Left ventricle myocardium inferior (tissue), 1 donor: Measurements from ENCODE around the gene PRKG1. TPM values are rescaled to one million over a fixed set of nuclear protein-coding genes. Genes with fewer than 3 reads are reported as not detected.
A peak's percentile ranks its signal among the peaks of the same experiment; 100 is the strongest.

Experiments
- DNase-seq: peaks from one replicate; pipeline ENCODE4 v3.0.0-alpha.2; 2020
- H3K27ac ChIP-seq: fragments of 200-600 bp; replicated peaks from 2 replicates; pipeline ENCODE4 v1.8.0; 2021
- H3K27me3 ChIP-seq: fragments of 200-600 bp; 2 replicates; pipeline ENCODE4 v1.8.0; 2021; ENCODE audit warnings: low read depth
- H3K36me3 ChIP-seq: fragments of 200-600 bp; 2 replicates; pipeline ENCODE4 v1.8.0; 2021
- H3K4me1 ChIP-seq: fragments of 200-600 bp; 2 replicates; pipeline ENCODE4 v1.8.0; 2021
- H3K4me3 ChIP-seq: fragments of 200-600 bp; 2 replicates; pipeline ENCODE4 v1.8.0; 2021; ENCODE audit warnings: mild to moderate bottlenecking, moderate library complexity
- H3K9me3 ChIP-seq: fragments of 200-600 bp; replicated peaks from 2 replicates; pipeline ENCODE4 v1.8.0; 2021
- intact Hi-C: fragments of 100-400 bp; cut with micrococcal nuclease; formaldehyde crosslinking; loops from one replicate; pipeline ENCODE4 v1.11.0; 2022
- total RNA-seq: library from RNA; stranded (reverse); fragmentation: NEBNext Ultra II Directional; extraction: Animal tissue kit (Norgen Biotek cat#: 25700); gene quantifications from one replicate; pipeline ENCODE4 v1.2.1, GENCODE V29; 2021
- TF ChIP-seq, protein P1 (sequence below): fragments of 200-600 bp; IDR thresholded peaks from 2 replicates; pipeline ENCODE4 v1.8.0; 2021; ENCODE audit warnings: antibody characterized with exemption, mild to moderate bottlenecking, borderline replicate concordance
- donor health status: DM: no; HTN: yes; CAD: no; lungs with severe emphysema.

The PRKG1 gene
- total RNA-seq, 1 donor from 2014 or later, result 38.9 TPM

DNA sequence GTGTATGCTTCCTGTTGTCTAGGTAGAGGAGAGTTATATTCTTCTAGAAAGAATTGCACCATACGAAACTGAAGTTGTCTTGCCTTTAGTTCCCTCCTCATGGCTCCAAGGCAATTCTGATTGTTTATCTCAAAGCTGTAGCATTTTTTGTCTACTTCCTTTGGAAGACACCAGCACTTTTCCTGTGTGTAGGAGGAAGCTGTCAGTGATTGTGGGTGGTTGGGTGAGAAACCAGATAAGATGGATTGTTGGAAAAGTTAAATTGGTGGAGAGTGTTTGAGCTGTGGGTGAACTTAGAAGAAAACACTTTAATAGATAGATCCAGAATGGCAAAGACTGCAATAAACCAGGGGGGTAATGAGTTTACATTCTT, 637.2 kb downstream of the PRKG1 start:
- Histone ChIP-seq H3K27ac (no peak overlapping the region), H3K9me3 (no peaks in the 10 kb centered on the region), H3K36me3 (no peaks in the 10 kb centered on the region), H3K4me3 (no peak overlapping the region), H3K27me3 (no peaks in the 10 kb centered on the region), H3K4me1 (peaks cover 20% of the 10 kb centered on the region)
- TF ChIP-seq, protein P1, sequence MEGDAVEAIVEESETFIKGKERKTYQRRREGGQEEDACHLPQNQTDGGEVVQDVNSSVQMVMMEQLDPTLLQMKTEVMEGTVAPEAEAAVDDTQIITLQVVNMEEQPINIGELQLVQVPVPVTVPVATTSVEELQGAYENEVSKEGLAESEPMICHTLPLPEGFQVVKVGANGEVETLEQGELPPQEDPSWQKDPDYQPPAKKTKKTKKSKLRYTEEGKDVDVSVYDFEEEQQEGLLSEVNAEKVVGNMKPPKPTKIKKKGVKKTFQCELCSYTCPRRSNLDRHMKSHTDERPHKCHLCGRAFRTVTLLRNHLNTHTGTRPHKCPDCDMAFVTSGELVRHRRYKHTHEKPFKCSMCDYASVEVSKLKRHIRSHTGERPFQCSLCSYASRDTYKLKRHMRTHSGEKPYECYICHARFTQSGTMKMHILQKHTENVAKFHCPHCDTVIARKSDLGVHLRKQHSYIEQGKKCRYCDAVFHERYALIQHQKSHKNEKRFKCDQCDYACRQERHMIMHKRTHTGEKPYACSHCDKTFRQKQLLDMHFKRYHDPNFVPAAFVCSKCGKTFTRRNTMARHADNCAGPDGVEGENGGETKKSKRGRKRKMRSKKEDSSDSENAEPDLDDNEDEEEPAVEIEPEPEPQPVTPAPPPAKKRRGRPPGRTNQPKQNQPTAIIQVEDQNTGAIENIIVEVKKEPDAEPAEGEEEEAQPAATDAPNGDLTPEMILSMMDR, result no peak
- intact Hi-C loops, result no loop called here
- DNase-seq, result no peak

DNA sequence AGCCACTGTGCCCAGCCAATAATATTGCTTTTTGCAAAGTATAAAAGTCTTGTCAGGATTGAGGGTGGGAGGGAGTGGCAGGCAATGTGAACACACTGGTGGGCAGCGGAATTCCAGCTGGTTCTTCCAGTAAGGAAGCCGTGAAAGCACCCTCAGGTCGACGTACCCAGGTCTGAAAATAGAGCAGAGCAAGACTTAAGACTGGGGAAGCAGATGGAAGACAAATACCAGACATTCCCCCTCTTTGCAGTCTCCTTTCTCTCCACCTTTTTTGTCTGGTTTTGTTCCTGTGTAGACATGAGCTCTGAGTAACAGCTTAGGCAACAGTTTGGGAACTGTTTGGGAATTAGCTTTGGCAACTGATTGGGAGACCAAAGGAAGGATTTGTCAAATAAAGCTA, 642.7 kb downstream of the PRKG1 start:
- Histone ChIP-seq H3K4me3 (no peak overlapping the region), H3K9me3 (no peaks in the 10 kb centered on the region), H3K27me3 (no peaks in the 10 kb centered on the region), H3K4me1 (peaks cover 4% of the 10 kb centered on the region), H3K27ac (no peak overlapping the region), H3K36me3 (no peaks in the 10 kb centered on the region)
- intact Hi-C loops, result no loop called here
- TF ChIP-seq, protein P1, result no peak
- no peak for DNase-seq

DNA sequence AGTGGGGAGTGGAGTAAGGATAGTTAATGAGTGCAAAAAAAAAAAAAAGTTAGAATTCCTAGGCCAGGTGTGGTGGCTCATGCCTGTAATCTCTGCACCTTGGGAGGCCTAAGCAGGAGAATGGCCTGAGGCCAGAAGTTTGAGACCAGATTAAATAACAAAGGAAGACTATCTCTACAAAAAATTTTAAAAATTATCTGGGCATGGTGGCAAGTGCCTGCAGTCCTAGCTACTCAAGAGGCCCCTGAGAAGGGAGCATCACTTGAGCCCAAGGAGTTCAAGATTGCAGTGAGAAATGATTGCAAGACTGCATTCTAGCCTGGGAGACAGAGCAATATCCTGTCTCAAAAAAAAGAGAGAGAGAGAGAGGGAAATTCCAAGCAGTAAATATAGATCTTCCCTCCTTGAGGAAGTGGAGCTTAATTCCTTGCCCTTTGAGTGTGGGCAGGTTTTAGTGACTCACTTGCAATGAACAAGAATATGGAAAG, 644.6 kb downstream of the PRKG1 start:
- intact Hi-C loops, result no loop called here
- H3K27me3 ChIP-seq, result no peaks in the 10 kb centered on the region
- H3K4me1 ChIP-seq, result peaks cover 3% of the 10 kb centered on the region
- no peaks in the 10 kb centered on the region for H3K36me3 ChIP-seq
- H3K27ac ChIP-seq, result no peak overlapping the region
- no peak overlapping the region for H3K4me3 ChIP-seq
- H3K9me3 ChIP-seq, result no peaks in the 10 kb centered on the region
- no peak for DNase-seq
- TF ChIP-seq, protein P1, result no peak

DNA sequence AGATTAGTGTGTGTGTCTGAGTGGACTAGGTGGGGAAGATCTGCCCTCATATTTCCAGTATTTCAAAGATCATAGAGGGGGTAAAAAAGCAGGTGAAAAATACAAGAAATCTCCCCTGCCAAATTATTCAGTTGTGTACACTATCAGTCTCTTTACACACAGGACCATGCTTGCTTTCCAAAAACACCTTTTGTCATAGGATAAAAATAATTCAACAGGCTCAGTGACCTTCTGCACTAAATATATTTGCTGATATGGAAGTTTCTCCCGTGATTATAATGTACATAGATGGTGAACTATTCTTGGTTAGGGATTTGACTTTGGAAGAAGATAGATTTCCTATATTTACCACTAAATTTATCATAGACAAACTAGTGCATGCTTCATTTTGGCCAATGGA, 649.8 kb downstream of the PRKG1 start:
- Histone ChIP-seq H3K27me3 (no peaks in the 10 kb centered on the region), H3K36me3 (no peaks in the 10 kb centered on the region), H3K4me3 (peak overlapping the region; percentile 9), H3K4me1 (no peaks in the 10 kb centered on the region), H3K9me3 (no peaks in the 10 kb centered on the region), H3K27ac (peak overlapping the region; percentile 27)
- TF ChIP-seq, protein P1, result no peak
- no peak for DNase-seq
- intact Hi-C loops, result no loop called here

DNA sequence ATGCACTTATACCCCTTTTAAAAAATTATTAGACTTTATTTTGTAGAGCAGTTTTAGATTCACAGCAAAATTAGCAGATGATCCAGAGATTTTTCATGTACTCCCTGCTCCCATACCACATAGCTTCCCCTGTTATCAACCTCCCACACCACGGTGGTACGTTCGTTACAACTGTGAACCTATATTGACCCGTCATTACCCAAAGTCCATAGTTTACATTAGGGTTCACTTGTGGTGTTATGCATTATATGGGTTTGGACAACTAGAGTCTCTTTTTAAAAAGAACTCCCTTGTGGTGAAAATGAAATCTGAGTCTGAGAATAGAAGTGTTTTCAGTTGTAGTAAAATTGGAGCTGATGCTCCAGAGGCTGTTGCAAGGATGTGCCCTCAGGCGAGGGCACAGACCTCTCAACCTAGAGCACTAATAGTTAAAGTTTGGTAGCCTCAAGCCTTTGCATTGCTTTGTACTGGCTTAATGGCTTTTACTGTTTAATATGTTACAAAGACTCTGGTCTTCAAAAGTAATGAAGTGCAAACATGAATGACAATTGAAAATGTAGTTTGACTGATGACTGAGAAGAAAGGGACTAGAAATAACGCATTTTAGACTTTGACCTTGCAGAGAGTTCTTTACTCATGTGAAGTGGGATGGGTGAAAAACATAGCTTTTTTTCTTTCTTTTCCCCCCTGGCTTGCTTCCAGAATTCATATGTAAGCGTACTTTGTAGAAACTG, 655.7 kb downstream of the PRKG1 start:
- Histone ChIP-seq H3K27me3 (no peaks in the 10 kb centered on the region), H3K27ac (no peak overlapping the region), H3K9me3 (no peaks in the 10 kb centered on the region), H3K4me1 (peaks cover 5% of the 10 kb centered on the region), H3K4me3 (no peak overlapping the region), H3K36me3 (no peaks in the 10 kb centered on the region)
- intact Hi-C loops, result no loop called here
- TF ChIP-seq, protein P1, result no peak
- no peak for DNase-seq
